ENCODE data around the gene CAND2.

Gene CAND2

DNA sequence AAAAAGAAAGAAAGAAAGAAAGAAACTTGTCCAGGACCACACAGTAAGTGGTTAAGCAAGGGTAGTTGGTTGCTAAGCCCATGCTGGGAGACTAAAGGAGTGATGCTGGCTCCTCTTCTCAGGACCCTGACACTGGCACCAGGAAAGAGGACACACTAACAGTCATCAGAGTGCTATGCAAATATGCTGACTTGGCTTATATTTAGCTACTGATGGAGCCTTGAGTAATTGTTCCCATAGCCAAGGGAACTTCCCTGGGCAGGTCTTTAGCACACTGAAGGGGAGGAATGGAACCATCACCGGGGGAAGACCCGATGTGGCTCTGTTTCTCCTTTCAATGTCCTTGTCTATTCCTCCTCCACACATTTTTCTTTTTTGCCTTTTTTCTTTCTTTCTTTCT lies 43.7 kb upstream of the CAND2 start:
- DNase-seq (ENCODE audit: low read depth) = peak; percentile 34
- no peak overlapping the region for H3K4me3 ChIP-seq (ENCODE audit: low read depth, low read length)
- TF ChIP-seq CTCF (IDR thresholded peaks at IDR 0.05; ENCODE audit: insufficient read depth, low read depth, low read length, missing control alignments) = no peak

- no peak for TF ChIP-seq CTCF (IDR thresholded peaks at IDR 0.05; ENCODE audit: insufficient read depth, low read depth, low read length, missing control alignments)
- DNase-seq (ENCODE audit: low read depth) = no peak
- H3K4me3 ChIP-seq (ENCODE audit: low read depth, low read length) = no peak overlapping the region
Measured at GRCh38 chr3:12753275-12754028, 43.0 kb upstream of the CAND2 start.

- H3K4me3 ChIP-seq (ENCODE audit: low read depth, low read length) = no peak overlapping the region
- no peak for TF ChIP-seq CTCF (IDR thresholded peaks at IDR 0.05; ENCODE audit: insufficient read depth, low read depth, low read length, missing control alignments)
- no peak for DNase-seq (ENCODE audit: low read depth)
Measured at GRCh38 chr3:12754313-12754712, 42.2 kb upstream of the CAND2 start.

GRCh38 chr3:12755754-12756153 lies 40.7 kb upstream of the CAND2 start:
- no peak for DNase-seq (ENCODE audit: low read depth)
- H3K4me3 ChIP-seq (ENCODE audit: low read depth, low read length) = no peak overlapping the region
- no peak for TF ChIP-seq CTCF (IDR thresholded peaks at IDR 0.05; ENCODE audit: insufficient read depth, low read depth, low read length, missing control alignments)

GRCh38 chr3:12756175-12756574 lies 40.3 kb upstream of the CAND2 start:
- no peak for TF ChIP-seq CTCF (IDR thresholded peaks at IDR 0.05; ENCODE audit: insufficient read depth, low read depth, low read length, missing control alignments)
- no peak for DNase-seq (ENCODE audit: low read depth)
- no peak overlapping the region for H3K4me3 ChIP-seq (ENCODE audit: low read depth, low read length)

GRCh38 chr3:12756635-12757034 lies 39.8 kb upstream of the CAND2 start:
- H3K4me3 ChIP-seq (ENCODE audit: low read depth, low read length) = no peak overlapping the region
- no peak for DNase-seq (ENCODE audit: low read depth)
- TF ChIP-seq CTCF (IDR thresholded peaks at IDR 0.05; ENCODE audit: insufficient read depth, low read depth, low read length, missing control alignments) = no peak
